OCI-M2 (cell line): ENCODE results near the gene WIPF2.
"Not testable (repeated sequence)": the region's sequence is repeated elsewhere in the genome, so short reads cannot be mapped to it uniquely, and the experiment has no call there.

ENCODE experiments used
- DNase-seq: peaks from one replicate; lab custom pipeline; 2025; ENCODE audit not compliant: unreplicated experiment; lab: John Stamatoyannopoulos, UW

The WIPF2 gene

DNA sequence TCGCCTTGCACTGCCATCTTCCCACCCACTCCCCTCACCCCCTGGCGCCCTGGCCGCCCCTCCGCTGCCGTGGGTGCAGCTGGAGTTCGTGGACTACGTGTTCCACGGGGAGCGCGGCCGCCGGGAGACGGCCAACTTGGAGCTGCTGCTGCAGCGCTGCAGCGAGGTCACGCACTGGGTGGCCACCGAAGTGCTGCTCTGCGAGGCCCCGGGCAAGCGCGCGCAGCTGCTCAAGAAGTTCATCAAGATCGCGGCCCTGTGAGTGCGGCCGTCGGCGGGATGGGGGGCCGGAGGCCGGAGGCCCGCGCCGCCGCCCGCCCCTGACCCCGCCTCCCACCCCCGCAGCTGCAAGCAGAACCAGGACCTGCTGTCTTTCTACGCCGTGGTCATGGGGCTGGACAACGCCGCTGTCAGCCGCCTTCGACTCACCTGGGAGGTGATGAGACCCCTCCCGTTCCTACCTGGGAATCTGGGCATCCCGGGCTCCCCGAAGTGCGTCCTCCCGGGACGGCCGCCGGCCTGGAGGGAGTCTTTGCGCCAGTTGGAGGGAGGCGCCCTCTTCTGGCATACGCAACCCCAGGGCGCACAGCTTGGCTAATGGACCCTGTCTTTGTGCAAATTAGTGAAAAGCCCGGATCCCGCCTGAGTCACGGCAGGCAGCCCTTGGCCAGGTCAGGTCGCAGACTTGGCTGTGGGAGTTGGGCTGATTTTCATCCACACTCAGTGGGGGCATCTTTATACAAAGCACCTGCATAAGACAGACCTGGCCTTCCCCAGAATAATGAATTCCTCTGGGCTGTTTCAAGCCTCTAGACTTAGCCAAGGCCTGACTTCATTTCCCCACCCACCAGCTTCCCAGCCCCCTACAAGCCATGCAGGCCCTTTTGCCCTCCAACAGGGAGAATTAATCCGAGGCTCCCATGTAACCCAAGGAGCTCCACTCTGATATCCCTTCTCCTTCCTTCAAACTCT, 27.6 kb upstream of the WIPF2 start:
- DNase-seq = no peak

- DNase-seq = no peak
These were observed 26.1 kb upstream of the WIPF2 start for GRCh38 chr17:40192961-40193360.

GRCh38 chr17:40194821-40195220, 24.3 kb upstream of the WIPF2 start:
- DNase-seq = no peak

DNA sequence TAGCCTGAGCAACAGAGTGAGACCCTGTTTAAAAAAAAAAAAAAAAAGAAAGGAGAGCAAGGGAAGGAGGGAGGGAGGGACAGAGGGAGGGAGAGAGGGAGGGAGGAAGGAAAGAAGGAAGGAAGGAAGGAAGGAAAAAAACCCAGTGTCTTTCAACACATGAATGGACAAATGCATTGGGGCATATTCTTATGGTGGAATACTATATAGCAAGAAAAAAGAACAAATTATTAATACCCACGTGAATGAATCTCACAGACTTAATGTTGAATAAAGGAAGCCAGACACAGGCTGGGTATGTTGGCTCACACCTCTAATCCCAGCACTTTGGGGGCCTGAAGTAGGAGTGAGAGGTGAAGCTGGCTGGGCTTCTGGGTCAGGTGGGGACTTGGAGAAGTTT, 21.6 kb upstream of the WIPF2 start:
- DNase-seq = no peak

DNA sequence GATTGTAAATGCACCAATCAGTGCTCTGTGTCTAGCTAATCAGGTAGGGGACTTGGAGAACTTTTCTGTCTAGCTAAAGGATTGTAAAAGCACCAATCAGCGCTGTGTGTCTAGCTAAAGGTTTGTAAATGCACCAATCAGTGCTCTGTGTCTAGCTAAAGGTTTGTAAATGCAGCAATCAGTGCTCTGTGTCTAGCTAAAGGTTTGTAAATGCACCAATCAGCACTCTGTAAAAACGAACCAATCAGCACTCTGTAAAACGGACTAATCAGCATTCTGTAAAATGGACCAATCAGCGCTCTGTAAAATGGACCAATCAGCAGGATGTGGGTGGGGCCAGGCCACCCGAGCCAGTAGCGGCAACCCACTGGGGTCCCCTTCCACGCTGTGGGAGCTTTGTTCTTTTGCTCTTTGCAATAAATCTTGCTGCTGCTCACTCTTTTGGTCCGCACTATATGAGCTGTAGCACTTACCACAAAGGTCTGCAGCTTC, 21.1 kb upstream of the WIPF2 start:
- DNase-seq = not testable (repeated sequence)

DNA sequence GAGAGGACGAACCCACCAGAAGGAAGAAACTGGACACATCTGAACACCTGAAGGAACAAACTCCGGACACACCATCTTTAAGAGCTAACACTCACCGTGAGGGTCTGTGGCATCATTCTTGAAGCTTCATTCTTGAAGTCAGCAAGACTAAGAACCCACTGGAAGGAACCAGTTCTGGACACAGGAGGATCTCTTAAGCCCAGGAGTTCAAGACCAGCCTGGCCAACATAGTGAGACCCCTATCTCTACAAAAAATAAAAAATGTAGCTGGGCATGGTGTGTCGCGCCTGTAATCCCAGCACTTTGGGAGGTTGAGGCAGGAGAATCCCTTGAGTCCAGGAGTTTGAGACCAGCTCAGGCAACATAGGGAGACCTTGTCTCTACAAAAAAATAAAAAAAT, 20.5 kb upstream of the WIPF2 start:
- no peak for DNase-seq

DNA sequence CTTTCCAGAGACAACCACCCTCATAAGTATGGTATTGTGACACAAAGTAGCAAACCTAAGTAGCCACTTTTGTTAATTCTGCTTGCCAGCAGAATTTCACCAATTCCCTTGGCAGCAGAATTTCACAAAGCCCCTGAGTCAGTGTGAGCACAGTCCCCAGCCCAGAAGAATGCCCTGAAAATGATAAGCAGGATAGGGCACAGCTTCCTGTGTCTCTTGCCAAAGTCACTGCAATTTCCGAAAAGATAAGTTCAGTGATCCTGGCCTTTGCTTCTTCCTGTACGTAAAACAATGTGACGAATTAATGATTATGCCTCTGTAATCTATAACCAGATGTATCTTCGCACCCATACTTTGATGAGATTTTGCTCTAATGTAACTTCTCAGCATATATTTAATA, 16.0 kb upstream of the WIPF2 start:
- DNase-seq = no peak

DNA sequence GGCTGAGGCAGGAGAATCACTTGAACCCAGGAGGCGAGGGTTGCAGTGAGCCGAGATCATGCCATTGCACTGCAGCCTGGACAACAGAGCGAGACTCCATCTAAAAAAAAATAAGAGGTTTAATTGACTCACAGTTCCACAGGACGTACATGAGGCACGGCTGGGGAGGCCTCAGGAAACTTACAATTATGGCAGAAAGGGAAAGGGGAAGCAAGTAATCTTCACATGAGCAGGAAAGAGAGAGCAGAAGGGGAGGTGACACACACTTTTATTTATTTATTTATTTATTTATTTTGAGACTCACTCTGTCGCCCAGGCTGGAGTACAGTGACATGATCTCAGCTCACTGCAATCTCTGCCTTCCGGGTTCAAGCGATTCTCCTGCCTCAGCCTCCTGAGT, 12.9 kb upstream of the WIPF2 start:
- not testable (repeated sequence) for DNase-seq

DNA sequence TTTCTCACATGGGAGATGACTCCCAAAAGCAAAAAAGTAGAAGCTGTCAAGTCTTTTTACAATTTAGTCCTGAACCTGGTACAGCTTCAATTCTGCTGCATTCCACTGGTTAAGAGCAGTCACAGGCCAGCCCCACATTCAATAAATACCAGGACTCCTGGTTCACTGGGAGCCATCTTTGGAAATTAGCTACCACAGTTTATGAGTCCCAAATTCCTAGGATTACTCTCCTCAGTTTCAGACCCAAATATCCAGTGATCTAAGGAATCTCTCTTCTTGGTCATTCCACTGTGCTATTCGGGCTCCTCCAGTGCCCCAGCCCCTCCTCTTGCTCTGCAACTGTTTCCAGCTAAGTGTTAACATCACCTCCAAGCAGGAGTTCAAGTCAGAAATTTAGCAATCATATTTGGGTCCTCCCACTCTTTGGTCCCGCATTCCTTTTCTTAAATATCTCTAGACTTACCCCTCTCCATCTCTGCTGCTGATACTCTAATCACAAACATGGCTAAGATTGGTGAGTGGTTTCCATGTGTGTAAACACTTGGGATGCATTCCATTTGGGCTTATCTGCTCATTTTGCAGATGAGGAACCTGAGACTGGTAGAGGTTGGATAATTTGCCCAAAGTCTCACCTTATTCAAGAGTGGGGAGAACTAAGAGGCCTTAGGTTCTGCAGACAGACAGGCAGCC, 9.6 kb upstream of the WIPF2 start:
- no peak for DNase-seq

DNA sequence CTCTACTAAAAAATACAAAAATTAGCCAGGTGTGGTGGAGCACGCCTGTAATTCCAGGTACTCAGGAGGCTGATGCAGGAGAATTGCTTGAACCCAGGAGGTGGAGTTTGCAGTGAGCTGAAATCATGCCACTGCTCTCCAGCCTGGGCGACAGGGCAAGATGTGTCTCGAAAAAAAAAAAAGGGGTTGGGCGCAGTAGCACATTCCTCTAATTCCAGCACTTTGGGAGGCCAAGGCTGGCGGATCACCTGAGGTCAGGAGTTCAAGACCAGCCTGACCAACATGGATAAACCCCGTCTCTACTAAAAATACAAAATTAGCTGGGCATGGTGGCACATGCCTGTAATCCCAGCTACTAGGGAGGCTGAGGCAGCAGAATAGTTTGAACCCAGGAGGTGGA, 5.2 kb upstream of the WIPF2 start:
- DNase-seq = not testable (repeated sequence)

- DNase-seq = no peak
These were observed 931 bp upstream of the WIPF2 start for GRCh38 chr17:40218006-40218739.

DNA sequence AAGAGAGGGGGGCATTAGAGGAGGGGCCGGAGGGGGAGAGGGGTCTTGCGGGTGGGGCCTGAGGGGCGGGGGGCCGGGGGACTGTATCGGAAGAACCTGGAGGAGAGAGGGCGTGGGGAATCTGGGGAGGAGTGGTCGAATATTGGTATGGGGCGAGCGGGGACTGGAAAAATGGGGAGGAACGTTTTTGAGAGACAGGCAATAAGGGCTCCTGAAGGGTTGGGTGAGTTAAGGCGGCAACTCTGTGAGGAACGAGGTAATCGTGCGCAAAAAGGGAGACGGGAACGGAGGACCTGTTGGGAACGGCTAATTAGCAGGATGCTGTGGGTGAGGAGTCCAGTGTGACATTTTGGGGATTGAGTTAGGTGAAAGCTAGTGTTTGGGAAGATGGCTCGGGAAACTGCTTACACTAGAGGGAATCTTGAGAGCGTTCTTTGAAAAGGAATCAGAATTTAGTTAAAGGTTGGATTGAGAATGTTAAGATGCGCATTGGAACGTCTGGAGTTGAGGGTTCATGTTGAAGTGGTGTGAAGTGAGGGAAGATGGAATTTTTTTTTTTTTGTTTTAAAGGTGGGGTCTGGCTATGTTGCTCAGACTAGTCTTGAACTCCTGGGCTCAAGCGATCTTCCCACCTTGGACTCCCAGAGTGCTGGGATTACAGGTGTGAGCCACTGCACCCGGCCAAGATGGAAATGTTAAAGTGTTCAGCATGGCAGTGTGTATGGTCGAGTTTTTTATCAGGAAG, 662 bp downstream of the WIPF2 start:
- no peak for DNase-seq

- no peak for DNase-seq
These were observed 5.8 kb downstream of the WIPF2 start for GRCh38 chr17:40224718-40225550.

GRCh38 chr17:40229146-40229545, 10.0 kb downstream of the WIPF2 start:
- not testable (repeated sequence) for DNase-seq

DNA sequence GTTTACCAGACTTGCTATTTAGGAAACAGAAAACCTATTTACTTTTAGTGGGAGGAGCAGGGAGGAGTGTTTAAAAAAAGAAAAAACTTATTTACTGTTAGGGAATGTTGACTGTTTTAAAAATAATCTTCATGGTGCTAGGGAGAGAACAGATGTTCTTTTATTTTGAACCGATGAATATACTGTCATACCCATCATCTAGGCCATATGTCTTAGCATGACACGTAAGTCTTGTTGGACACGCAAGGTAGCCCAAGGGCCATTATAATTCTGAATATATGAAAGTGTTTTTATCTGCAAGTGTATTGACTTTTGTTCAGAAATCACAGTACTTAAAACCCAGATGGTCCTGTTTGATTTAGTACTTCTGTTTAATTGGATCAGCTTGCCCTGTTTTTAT, 11.6 kb downstream of the WIPF2 start:
- no peak for DNase-seq

GRCh38 chr17:40231928-40232327, 12.8 kb downstream of the WIPF2 start:
- not testable (repeated sequence) for DNase-seq

GRCh38 chr17:40241252-40241834, 22.2 kb downstream of the WIPF2 start:
- DNase-seq = no peak

DNA sequence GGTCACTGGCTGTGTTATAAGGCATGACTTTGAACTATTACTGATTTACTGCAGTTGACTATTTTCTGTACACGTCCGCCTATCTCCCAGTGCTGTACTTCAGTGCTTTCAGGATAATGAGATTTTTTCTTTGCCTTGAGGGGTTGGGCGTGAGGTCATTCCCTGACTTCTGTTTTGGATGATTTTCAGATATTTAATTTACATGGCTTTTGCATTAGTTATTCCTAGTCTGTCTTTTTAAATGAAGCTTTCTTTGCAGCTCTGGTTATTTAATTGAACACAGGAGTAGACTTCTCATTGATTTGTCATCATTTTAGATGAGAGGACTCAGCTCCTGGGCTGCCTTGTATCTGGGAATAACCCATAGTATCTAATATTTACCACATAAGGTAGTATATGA, 23.7 kb downstream of the WIPF2 start:
- no peak for DNase-seq

DNA sequence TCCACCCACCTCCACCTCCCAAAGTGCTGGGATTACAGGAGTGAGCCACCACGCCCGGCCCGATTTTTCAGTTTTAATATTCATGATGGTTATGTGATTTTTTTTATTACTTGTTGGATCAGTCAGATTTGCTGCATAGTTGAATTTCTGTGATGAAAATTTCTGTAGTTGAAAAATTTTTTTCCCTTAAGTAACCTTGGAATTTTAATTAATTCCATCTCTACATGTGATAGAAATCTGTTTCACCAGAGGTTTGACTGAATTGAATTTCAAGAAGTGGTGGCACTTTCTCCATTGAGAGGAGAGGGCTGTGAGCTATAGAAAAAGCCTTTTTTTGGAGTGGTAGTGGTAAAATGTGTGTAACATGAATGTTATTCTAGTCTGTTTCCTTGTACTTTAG, 24.7 kb downstream of the WIPF2 start:
- no peak for DNase-seq
